ENCODE measurements around the gene IMMP2L.

GRCh38 chr7:110854651-110855050, 707.6 kb downstream of the IMMP2L start:
- TF ChIP-seq CTCF (IDR thresholded peaks at IDR 0.05) (no peak), POLR2AphosphoS5 (IDR thresholded peaks at IDR 0.05; ENCODE audit: low read depth, low read length) (no peak), REST (IDR thresholded peaks at IDR 0.05; ENCODE audit: insufficient read depth in 1 of 2, low read depth in 2 of 2, low read length in 1 of 2) (no peak), SIN3A (IDR thresholded peaks at IDR 0.05; ENCODE audit: borderline replicate concordance, insufficient read depth, low read depth, low read length) (no peak)
